H1 (cell line): Measurements from ENCODE around the gene NOL4L. TPM values are rescaled to one million over a fixed set of nuclear protein-coding genes. Genes with fewer than 3 reads are reported as not detected.

ENCODE experiments used
- CTCF ChIA-PET: fragments of 300-600 bp; sonication (Branson Sonifier 250); formaldehyde crosslinking; loops from one replicate; lab custom pipeline; 2021; ENCODE audit not compliant: partially characterized antibody; lab: Charles Lee
- POLR2A ChIA-PET: fragments of 300-600 bp; sonication (Branson Sonifier 250); formaldehyde crosslinking; loops from one replicate; lab custom pipeline; 2021; ENCODE audit warnings: inconsistent platforms; ENCODE audit not compliant: partially characterized antibody; lab: Charles Lee
- DNase-seq, 2 experiments: peaks; one replicate each; pipeline versions ENCODE4 v3.0.0 to v3.0.0-alpha.2; 2010 to 2022; ENCODE audit warnings: low spot score in 2 of 2, low read depth in 1 of 2, mixed read lengths in 1 of 2
- FAIRE-seq: peaks from 2 replicates; lab custom pipeline; 2011; peaks lifted over from hg19 to GRCh38; lab: Jason Lieb, UNC
- H2AFZ ChIP-seq: 2 replicates; pipeline ENCODE4 v1.8.1; 2012; ENCODE audit warnings: low read length, inconsistent platforms
- H2AK5ac ChIP-seq: 2 replicates; pipeline ENCODE4 v1.6.1; 2013; ENCODE audit warnings: low read depth, low read length
- H2BK120ac ChIP-seq: replicated peaks from 2 replicates; pipeline ENCODE3; 2013; ENCODE audit warnings: low read depth, low read length, inconsistent platforms
- H2BK12ac ChIP-seq: 2 replicates; pipeline ENCODE4 v1.6.1; 2013; ENCODE audit warnings: low read depth, low read length
- H2BK15ac ChIP-seq: 2 replicates; pipeline ENCODE4 v1.6.1; 2013; ENCODE audit warnings: low read length
- H2BK20ac ChIP-seq: 2 replicates; pipeline ENCODE4 v1.6.1; 2013; ENCODE audit warnings: low read length
- H2BK5ac ChIP-seq: 2 replicates; pipeline ENCODE4 v1.6.1; 2013; ENCODE audit warnings: low read depth, low read length
- H3K14ac ChIP-seq: 2 replicates; pipeline ENCODE4 v1.6.1; 2013; ENCODE audit warnings: inconsistent platforms; ENCODE audit not compliant: insufficient read length
- H3K18ac ChIP-seq: 2 replicates; pipeline ENCODE4 v1.6.1; 2013; ENCODE audit warnings: low read length; ENCODE audit errors: extremely low read depth
- H3K23ac ChIP-seq: 2 replicates; pipeline ENCODE4 v1.6.1; 2013; ENCODE audit warnings: inconsistent platforms; ENCODE audit not compliant: insufficient read length
- H3K23me2 ChIP-seq: 2 replicates; pipeline ENCODE4 v1.6.1; 2013; ENCODE audit warnings: low read depth, low read length
- H3K27ac ChIP-seq: 2 replicates; pipeline ENCODE4 v1.6.1; 2011; ENCODE audit warnings: low read depth, low read length, inconsistent platforms
- H3K27me3 ChIP-seq, 4 experiments: replicated peaks in 1 of 4; 1 replicate in 1 of 4; 2 replicates in 3 of 4; pipeline versions ENCODE4 v1.6.1 to v1.8.1; 2011 to 2013; ENCODE audit warnings: low read length in 3 of 4, mild to moderate bottlenecking in 3 of 4, inconsistent platforms in 2 of 4, mixed read lengths in 2 of 4, moderate library complexity in 1 of 4; ENCODE audit not compliant: control insufficient read depth in 3 of 4, insufficient read depth in 3 of 4; ENCODE audit errors: extremely low read depth in 1 of 4
- H3K36me3 ChIP-seq, 4 experiments: 2 replicates each; pipeline versions ENCODE4 v1.6.1 to v1.8.1; 2011 to 2013; ENCODE audit warnings: mild to moderate bottlenecking in 4 of 4, low read length in 3 of 4, moderate library complexity in 2 of 4, control low read depth in 1 of 4, inconsistent platforms in 1 of 4; ENCODE audit not compliant: insufficient read depth in 4 of 4, control insufficient read depth in 2 of 4
- H3K4ac ChIP-seq: replicated peaks from 2 replicates; pipeline ENCODE3; 2013; ENCODE audit warnings: low read length, low read depth, mixed read lengths, inconsistent platforms; ENCODE audit not compliant: insufficient read length
- H3K4me1 ChIP-seq, 4 experiments: replicated peaks in 1 of 4; 1 replicate in 1 of 4; 2 replicates in 3 of 4; pipeline versions ENCODE4 v1.6.1 to v1.8.1; 2011 to 2013; ENCODE audit warnings: low read length in 3 of 4, inconsistent platforms in 2 of 4, mixed read lengths in 1 of 4; ENCODE audit not compliant: insufficient read depth in 4 of 4, control insufficient read depth in 3 of 4
- H3K4me2 ChIP-seq, 2 experiments: 2 replicates each; pipeline versions ENCODE4 v1.6.1 to v1.8.1; 2011 to 2013; ENCODE audit warnings: low read depth in 2 of 2, low read length in 2 of 2, control low read depth in 1 of 2, inconsistent platforms in 1 of 2, mild to moderate bottlenecking in 1 of 2; ENCODE audit not compliant: insufficient read depth in 1 of 2
- H3K4me3 ChIP-seq, 4 experiments: fragments of 200-600, 300-600 bp in 1 of 4; sonication (generic), shearing (Covaris generic), sonication (Bioruptor Twin) in 1 of 4; 2 replicates each; pipeline versions ENCODE4 v1.5.1 to v1.8.1; 2011 to 2016; ENCODE audit warnings: low read length in 4 of 4, low read depth in 3 of 4, control low read depth in 2 of 4, inconsistent platforms in 2 of 4, mild to moderate bottlenecking in 2 of 4, mixed read lengths in 1 of 4, moderate library complexity in 1 of 4; ENCODE audit not compliant: insufficient read depth in 2 of 4; ENCODE audit errors: extremely low read depth in 1 of 4
- H3K56ac ChIP-seq: replicated peaks from 2 replicates; pipeline ENCODE3; 2013; ENCODE audit warnings: low read depth, mild to moderate bottlenecking, mixed read lengths, low read length, inconsistent platforms; ENCODE audit not compliant: insufficient read length
- H3K79me1 ChIP-seq: 2 replicates; pipeline ENCODE4 v1.6.1; 2013; ENCODE audit warnings: low read depth, low read length, control low read depth
- H3K79me2 ChIP-seq, 2 experiments: 2 replicates each; pipeline versions ENCODE4 v1.6.1 to v1.8.1; 2012 to 2013; ENCODE audit warnings: low read length in 2 of 2, mild to moderate bottlenecking in 2 of 2, inconsistent platforms in 1 of 2; ENCODE audit not compliant: insufficient read depth in 2 of 2, control insufficient read depth in 1 of 2
- H3K9ac ChIP-seq, 4 experiments: replicated peaks in 1 of 4; 1 replicate in 1 of 4; 2 replicates in 3 of 4; pipeline versions ENCODE4 v1.6.1 to v1.8.1; 2011 to 2013; ENCODE audit warnings: low read depth in 3 of 4, low read length in 3 of 4, control low read depth in 2 of 4, mild to moderate bottlenecking in 2 of 4, moderate library complexity in 2 of 4, inconsistent platforms in 1 of 4; ENCODE audit errors: extremely low read depth in 1 of 4
- H3K9me3 ChIP-seq, 2 experiments: 2 replicates each; pipeline versions ENCODE4 v1.6.1 to v1.8.1; 2012 to 2013; ENCODE audit warnings: mild to moderate bottlenecking in 2 of 2, moderate library complexity in 2 of 2, control low read depth in 1 of 2, inconsistent platforms in 1 of 2, low read depth in 1 of 2, low read length in 1 of 2, mixed read lengths in 1 of 2; ENCODE audit not compliant: insufficient read depth in 2 of 2
- H4K20me1 ChIP-seq, 2 experiments: replicated peaks in 1 of 2; 2 replicates each; pipeline versions ENCODE3 to v1.8.1; 2011 to 2013; ENCODE audit warnings: inconsistent platforms in 2 of 2, low read length in 2 of 2, mild to moderate bottlenecking in 1 of 2; ENCODE audit not compliant: insufficient read depth in 2 of 2, control insufficient read depth in 1 of 2
- H4K5ac ChIP-seq: 2 replicates; pipeline ENCODE4 v1.6.1; 2013; ENCODE audit warnings: low read length, low read depth, mixed read lengths, inconsistent platforms; ENCODE audit not compliant: insufficient read length
- H4K8ac ChIP-seq: 2 replicates; pipeline ENCODE4 v1.8.0; 2013; ENCODE audit warnings: mild to moderate bottlenecking, moderate library complexity, low read length, inconsistent platforms; ENCODE audit not compliant: insufficient read depth; ENCODE audit errors: extremely low read depth
- H4K91ac ChIP-seq: replicated peaks from 2 replicates; pipeline ENCODE3; 2013; ENCODE audit warnings: low read length, mixed read lengths, inconsistent platforms; ENCODE audit not compliant: insufficient read length
- CHD2 ChIP-seq: IDR thresholded peaks from 2 replicates; pipeline ENCODE4 v1.6.1; 2012; ENCODE audit warnings: low read length, improper control_type of control experiment
- EGR1 ChIP-seq: IDR thresholded peaks from 2 replicates; pipeline ENCODE4 v1.6.1; 2011; ENCODE audit warnings: low read depth, low read length, borderline replicate concordance
- HDAC6 ChIP-seq: IDR thresholded peaks from one replicate; pipeline ENCODE4 v1.7.1; 2012; ENCODE audit warnings: low read depth, mild to moderate bottlenecking, inconsistent platforms, low read length, moderate library complexity
- JUND ChIP-seq: IDR thresholded peaks from 2 replicates; pipeline ENCODE4 v1.6.1; 2011; ENCODE audit warnings: mild to moderate bottlenecking, improper control_type of control experiment, low read length
- KDM5A ChIP-seq: fragments of 200-600 bp; IDR thresholded peaks from 2 replicates; pipeline ENCODE4 v1.7.1; 2012; ENCODE audit warnings: mild to moderate bottlenecking, low read length, inconsistent platforms, mixed read lengths
- PHF8 ChIP-seq: fragments of 200-600 bp; sonication (generic); conservative IDR thresholded peaks from 2 replicates; pipeline ENCODE4 v1.7.1; 2012; ENCODE audit warnings: low read depth, mild to moderate bottlenecking, inconsistent platforms, low read length, moderate library complexity
- POU5F1 ChIP-seq: IDR thresholded peaks from 2 replicates; pipeline ENCODE4 v1.6.1; 2011; ENCODE audit warnings: low read depth, mild to moderate bottlenecking, low read length, moderate library complexity
- RAD21 ChIP-seq, 2 experiments: IDR thresholded peaks in 1 of 2; conservative IDR thresholded peaks in 1 of 2; 2 replicates each; pipeline ENCODE4 v1.6.1; 2011; ENCODE audit warnings: low read depth in 2 of 2, low read length in 2 of 2, improper control_type of control experiment in 1 of 2, inconsistent platforms in 1 of 2, mild to moderate bottlenecking in 1 of 2, moderate library complexity in 1 of 2
- RXRA ChIP-seq: IDR thresholded peaks from 2 replicates; pipeline ENCODE4 v1.6.1; 2011; ENCODE audit warnings: low read depth, mild to moderate bottlenecking, low read length, moderate library complexity; ENCODE audit not compliant: insufficient read depth
- SIN3A ChIP-seq, 2 experiments: IDR thresholded peaks in 1 of 2; conservative IDR thresholded peaks in 1 of 2; 2 replicates each; pipeline ENCODE4 v1.6.1; 2011 to 2012; ENCODE audit warnings: low read length in 2 of 2, improper control_type of control experiment in 1 of 2, low read depth in 1 of 2, mild to moderate bottlenecking in 1 of 2
- SIRT6 ChIP-seq: IDR thresholded peaks from one replicate; pipeline ENCODE4 v1.7.1; 2012; ENCODE audit warnings: low read length, inconsistent platforms
- SP4 ChIP-seq: IDR thresholded peaks from 2 replicates; pipeline ENCODE4 v1.6.1; 2012; ENCODE audit warnings: low read length, inconsistent platforms
- TCF12 ChIP-seq: IDR thresholded peaks from 2 replicates; pipeline ENCODE4 v1.6.1; 2011; ENCODE audit warnings: low read depth, mild to moderate bottlenecking, low read length
- ZNF274 ChIP-seq: IDR thresholded peaks from 2 replicates; pipeline ENCODE4 v1.7.0; 2012; ENCODE audit warnings: low read length, borderline replicate concordance; ENCODE audit errors: extremely low read depth
- WGBS, 2 experiments: shearing (Covaris generic) in 1 of 2; methylation state at CpG; one replicate each; pipeline versions ENCODE4 v1.1.6 to v1.1.7; 2013 to 2015; ENCODE audit warnings: low lambda C conversion rate in 2 of 2, mixed read lengths in 2 of 2, inconsistent platforms in 1 of 2, low coverage in 1 of 2, missing lambda C conversion rate in 1 of 2; ENCODE audit not compliant: insufficient replicate concordance in 2 of 2, insufficient coverage in 1 of 2, insufficient read length in 1 of 2; ENCODE audit errors: extremely low coverage in 1 of 2, missing lambda C conversion rate in 1 of 2; 5-methylcytosine and 5-hydroxymethylcytosine counted together
- polyA plus RNA-seq, 7 experiments: library from polyadenylated mRNA; depleted of rRNA in 3 of 7; stranded (reverse) in 5 of 7; unstranded in 2 of 7; fragments of >200 nt in 5 of 7; fragments of 200-250 nt in 2 of 7; gene quantifications; 1 replicate in 5 of 7; 2 replicates in 1 of 7; 4 replicates in 1 of 7; pipeline versions ENCODE4 v1.2.1 to v1.2.3, GENCODE V29; 2011 to 2013; ENCODE audit warnings: missing spikeins in 2 of 7, mixed read lengths in 2 of 7
- total RNA-seq: library from RNA; stranded (reverse); fragmentation: NEBNext Ultra II Directional; extraction: Animal tissue kit (Norgen Biotek cat#: 25700); gene quantifications from 2 replicates; pipeline ENCODE4 v1.2.1, GENCODE V29; 2021

The NOL4L gene
- total and polyA plus RNA-seq, 2 of the 8 experiments (the other 6 are each of a cell fraction or from before 2014, with no cell fraction given) = 15.3 to 23.7 TPM

GRCh38 chr20:32599783-32600340 is 14.7 kb upstream of the NOL4L start:
- Histone ChIP-seq H3K4me3 (no peak overlapping the region), H4K20me1 (peaks cover 0 to 3% of the 10 kb centered on the region in 2 experiments), H3K18ac (no peak overlapping the region), H2BK12ac (no peak overlapping the region), H2BK20ac (no peak overlapping the region), H3K79me2 (no peaks in the 10 kb centered on the region), H3K23ac (no peak overlapping the region), H4K8ac (no peak overlapping the region), H3K79me1 (no peaks in the 10 kb centered on the region), H3K9ac (no peak overlapping the region), H3K9me3 (no peaks in the 10 kb centered on the region), H3K36me3 (no peaks in the 10 kb centered on the region), H2BK15ac (no peak overlapping the region), H3K14ac (no peak overlapping the region), H3K4me2 (no peak overlapping the region), H2BK120ac (no peak overlapping the region), H3K27me3 (no peaks in the 10 kb centered on the region; a peak in 1 of 7 replicates), H4K91ac (no peak overlapping the region), H3K4me1 (peaks cover 0 to under 1% (median under 1%) of the 10 kb centered on the region in 4 experiments; a peak in 1 of 7 replicates), H3K23me2 (no peaks in the 10 kb centered on the region), H3K27ac (no peak overlapping the region), H2AK5ac (no peak overlapping the region), H2BK5ac (no peak overlapping the region), H2AFZ (no peak overlapping the region), H3K4ac (no peak overlapping the region), H3K56ac (no peak overlapping the region), H4K5ac (no peak overlapping the region)
- ChIA-PET CTCF (interaction anchor here (1.5 to 2.0 kb wide), 2 partner anchors 20 to 78 kb away, joined by 3 to 8 read pairs; no protein-coding TSS in a partner anchor), POLR2A (no interaction called here)
- FAIRE-seq (no peak), DNase-seq (no peak)
- 86% methylated on average over 6 of the region's 6 CpGs; no CpG with 5 or more reads in 1 of the 2 experiments for WGBS, 2 experiments
- TF ChIP-seq JUND = no peak
- TF ChIP-seq KDM5A = no peak
- no peak for TF ChIP-seq POU5F1
- TF ChIP-seq TCF12 = no peak
- TF ChIP-seq CHD2 = no peak
- TF ChIP-seq PHF8 = no peak
- TF ChIP-seq RXRA = no peak
- no peak for TF ChIP-seq ZNF274
- no peak for TF ChIP-seq SP4
- no peak for TF ChIP-seq HDAC6
- no peak for TF ChIP-seq RAD21 (IDR thresholded peaks at IDR 0.05 in 1 of 2, conservative IDR thresholded peaks at IDR 0.05 in 1 of 2; ENCODE audit: low read depth in 2 of 2, low read length in 2 of 2)
- no peak for TF ChIP-seq SIN3A (conservative IDR thresholded peaks at IDR 0.05 in 1 of 2, IDR thresholded peaks at IDR 0.05 in 1 of 2; ENCODE audit: low read depth in 1 of 2, low read length in 2 of 2)
- no peak for TF ChIP-seq EGR1
- no peak for TF ChIP-seq SIRT6
